GM12878 (cell line): ENCODE measurements around the gene TSPAN2. TPM values are rescaled to one million over a fixed set of nuclear protein-coding genes. Genes with fewer than 3 reads are reported as not detected.

Experiments
- ATAC-seq: fragments of 200-7000 bp; cut with Tn5 transposase; 3 replicates; pipeline ENCODE4 v1.9.1; 2020; ENCODE audit warnings: mild to moderate bottlenecking, moderate library complexity
- BruUV-seq: library from RNA; stranded (reverse); fragments of 400-500 nt; replicated peaks from 2 replicates; lab custom pipeline; 2021; lab: Mats Ljungman, UMichigan
- CTCF ChIA-PET: fragments of 300-600 bp; sonication (Branson Sonifier 250); formaldehyde crosslinking; extraction: SDS; loops from one replicate; lab custom pipeline; 2021; ENCODE audit warnings: inconsistent platforms; lab: Yijun Ruan, JAX
- POLR2A ChIA-PET: fragments of 350-600 bp; formaldehyde crosslinking; extraction: SDS; loops from one replicate; lab custom pipeline; 2021; ENCODE audit warnings: inconsistent platforms; lab: Charles Lee
- RAD21 ChIA-PET: fragments of 300-600 bp; sonication (Branson Sonifier 250); formaldehyde crosslinking; loops from one replicate; lab custom pipeline; 2023; ENCODE audit warnings: antibody characterized with exemption; ENCODE audit not compliant: unreplicated experiment; lab: Charles Lee
- SMC1A ChIA-PET: fragments of 300-600 bp; sonication (Branson Sonifier 250); formaldehyde crosslinking; loops from one replicate; lab custom pipeline; 2023; ENCODE audit not compliant: unreplicated experiment, uncharacterized antibody; lab: Charles Lee
- DNase-seq: peaks from one replicate; pipeline ENCODE4 v3.0.0-alpha.2; 2011; ENCODE audit warnings: low read depth, low spot score
- FAIRE-seq: peaks from 3 replicates; lab custom pipeline; 2011; peaks lifted over from hg19 to GRCh38; lab: Jason Lieb, UNC
- H2AFZ ChIP-seq: 2 replicates; pipeline ENCODE4 v1.6.0; 2011; ENCODE audit warnings: low read depth, low read length, control low read depth; ENCODE audit not compliant: control insufficient read depth
- H3K27ac ChIP-seq: 2 replicates; pipeline ENCODE4 v1.5.1; 2011; ENCODE audit warnings: control low read depth; ENCODE audit not compliant: control insufficient read depth, insufficient read depth
- H3K27me3 ChIP-seq, 2 experiments: replicated peaks in 1 of 2; 2 replicates each; pipeline versions ENCODE4 v1.6.0 to v1.6.1; 2011; ENCODE audit warnings: low read length in 1 of 2; ENCODE audit not compliant: control insufficient read depth in 2 of 2, insufficient read depth in 2 of 2
- H3K36me3 ChIP-seq, 2 experiments: 2 replicates each; pipeline ENCODE4 v1.5.1; 2011; ENCODE audit warnings: low read length in 1 of 2; ENCODE audit not compliant: control insufficient read depth in 2 of 2, insufficient read depth in 2 of 2
- H3K4me1 ChIP-seq: 2 replicates; pipeline ENCODE4 v1.6.1; 2011; ENCODE audit warnings: mild to moderate bottlenecking, low read length, moderate library complexity, mixed read lengths; ENCODE audit not compliant: control insufficient read depth, insufficient read depth
- H3K4me2 ChIP-seq: 2 replicates; pipeline ENCODE4 v1.6.0; 2011; ENCODE audit warnings: control low read depth; ENCODE audit not compliant: control insufficient read depth, insufficient read depth
- H3K4me3 ChIP-seq: fragments of 200-600 bp; sonication (generic); 2 replicates; pipeline ENCODE4 v1.5.1; 2016
- H3K79me2 ChIP-seq: 2 replicates; pipeline ENCODE4 v1.6.0; 2011; ENCODE audit warnings: low read length; ENCODE audit not compliant: control insufficient read depth, insufficient read depth
- H3K9ac ChIP-seq: 2 replicates; pipeline ENCODE4 v1.8.0; 2011; ENCODE audit warnings: low read length, control low read depth, mixed read lengths; ENCODE audit not compliant: control insufficient read depth, insufficient read depth
- H3K9me3 ChIP-seq: replicated peaks from 3 replicates; pipeline ENCODE4 v1.5.1; 2011; ENCODE audit warnings: mild to moderate bottlenecking, low read length; ENCODE audit not compliant: control insufficient read depth, insufficient read depth
- H4K20me1 ChIP-seq: 2 replicates; pipeline ENCODE4 v1.6.0; 2011; ENCODE audit not compliant: control insufficient read depth, insufficient read depth
- BMI1 ChIP-seq: fragments of 450-650 bp; IDR thresholded peaks from 2 replicates; pipeline ENCODE4 v1.6.1; 2016; ENCODE audit warnings: mild to moderate bottlenecking, moderate library complexity, borderline replicate concordance
- CBFB ChIP-seq: IDR thresholded peaks from 2 replicates; pipeline ENCODE4 v1.6.1; 2016; ENCODE audit warnings: antibody characterized with exemption, low read depth
- CEBPB ChIP-seq, 2 experiments: fragments of 150-350 bp in 1 of 2; IDR thresholded peaks; 2 replicates each; pipeline ENCODE4 v1.6.1; 2012 to 2014; ENCODE audit warnings: low read depth in 2 of 2, low read length in 2 of 2, borderline replicate concordance in 1 of 2, inconsistent platforms in 1 of 2
- DPF2 ChIP-seq: fragments of 450-650 bp; IDR thresholded peaks from 2 replicates; pipeline ENCODE4 v1.6.1; 2017; ENCODE audit warnings: mild to moderate bottlenecking
- KDM1A ChIP-seq: fragments of 200-600 bp; sonication (generic); IDR thresholded peaks from 2 replicates; pipeline ENCODE4 v1.6.1; 2016; ENCODE audit warnings: borderline replicate concordance
- MEF2B ChIP-seq: fragments of 450-650 bp; IDR thresholded peaks from 2 replicates; pipeline ENCODE4 v1.6.1; 2018; ENCODE audit warnings: mild to moderate bottlenecking, moderate library complexity; ENCODE audit not compliant: partially characterized antibody, poor library complexity, severe bottlenecking
- NFIC ChIP-seq: IDR thresholded peaks from 2 replicates; pipeline ENCODE4 v1.6.1; 2012; ENCODE audit warnings: low read depth, mild to moderate bottlenecking, inconsistent platforms, low read length, moderate library complexity
- PBX3 ChIP-seq: IDR thresholded peaks from 2 replicates; pipeline ENCODE4 v1.6.1; 2011; ENCODE audit warnings: mild to moderate bottlenecking, low read depth, low read length, moderate library complexity; ENCODE audit not compliant: insufficient replicate concordance
- RB1 ChIP-seq: fragments of 450-650 bp; formaldehyde crosslinking; IDR thresholded peaks from 2 replicates; pipeline ENCODE4 v1.6.1; 2017; ENCODE audit warnings: mild to moderate bottlenecking, borderline replicate concordance
- RFX5 ChIP-seq: IDR thresholded peaks from 2 replicates; pipeline ENCODE4 v1.6.1; 2011; ENCODE audit warnings: low read depth, low read length, improper control_type of control experiment
- SIX5 ChIP-seq: IDR thresholded peaks from 2 replicates; pipeline ENCODE4 v1.6.1; 2011; ENCODE audit warnings: mild to moderate bottlenecking, low read depth, low read length, moderate library complexity; ENCODE audit not compliant: severe bottlenecking
- TCF3 ChIP-seq: IDR thresholded peaks from 2 replicates; pipeline ENCODE4 v1.6.1; 2012; ENCODE audit warnings: low read depth, mild to moderate bottlenecking, low read length, borderline replicate concordance; ENCODE audit not compliant: insufficient read depth
- ZNF207 ChIP-seq: fragments of 450-650 bp; IDR thresholded peaks from 2 replicates; pipeline ENCODE4 v1.6.1; 2014; ENCODE audit warnings: antibody characterized with exemption, mild to moderate bottlenecking, borderline replicate concordance
- ZNF274 ChIP-seq: IDR thresholded peaks from one replicate; pipeline ENCODE4 v1.8.0; 2011; ENCODE audit not compliant: insufficient read length, insufficient read depth
- ZNF687 ChIP-seq: fragments of 450-650 bp; IDR thresholded peaks from 2 replicates; pipeline ENCODE4 v1.6.1; 2017; ENCODE audit warnings: mild to moderate bottlenecking, moderate library complexity
- WGBS: methylation state at CpG from one replicate; pipeline ENCODE4 v1.1.6; 2016; ENCODE audit warnings: low lambda C conversion rate; ENCODE audit not compliant: insufficient replicate concordance, insufficient coverage; ENCODE audit errors: missing lambda C conversion rate; 5-methylcytosine and 5-hydroxymethylcytosine counted together
- in situ Hi-C: fragments of 300-500 bp; cut with MboI; formaldehyde crosslinking; loops from 9 replicates; pipeline ENCODE4 v1.14.3; 2018; ENCODE audit warnings: mixed read lengths
- intact Hi-C: fragments of 100-400 bp; cut with micrococcal nuclease; formaldehyde crosslinking; loops from one replicate; pipeline ENCODE4 v1.14.2; 2022; ENCODE audit not compliant: unreplicated experiment
- polyA plus RNA-seq, 11 experiments: library from polyadenylated mRNA; depleted of rRNA in 4 of 11; unstranded in 6 of 11; stranded (reverse) in 5 of 11; fragments of >200 nt; fragmentation: Nextera tagmentation in 4 of 11; fragmentation: Illumina TruSeq in 1 of 11; extraction: Ambion mirVana in 4 of 11; extraction: Trizol in 1 of 11; gene quantifications; 1 replicate in 1 of 11; 2 replicates in 10 of 11; pipeline versions ENCODE4 v1.2.1 to v1.2.3, GENCODE V29; 2011 to 2016; ENCODE audit warnings: inconsistent platforms in 2 of 11, missing spikeins in 2 of 11, low read depth in 1 of 11
- total RNA-seq, 4 experiments: library from RNA; depleted of rRNA in 3 of 4; stranded (reverse); fragments of >200 nt in 3 of 4; fragmentation: Illumina TruSeq in 1 of 4; extraction: Trizol in 1 of 4; gene quantifications; 2 replicates each; pipeline versions ENCODE4 v1.2.1 to v1.2.3, GENCODE V29; 2013 to 2021
- TF ChIP-seq, protein P1 (sequence below): fragments of 450-650 bp; formaldehyde crosslinking; IDR thresholded peaks from 2 replicates; pipeline ENCODE4 v1.4.0; 2022; ENCODE audit warnings: mild to moderate bottlenecking, moderate library complexity
- TF ChIP-seq, protein P2 (sequence below): IDR thresholded peaks from 2 replicates; pipeline ENCODE4 v1.6.1; 2012; ENCODE audit warnings: low read depth, low read length, improper control_type of control experiment

The TSPAN2 gene
- total and polyA plus RNA-seq, 10 of the 15 experiments (the other 5 are each of a cell fraction or from before 2014, with no cell fraction given), result under 0.01 to 0.73 TPM; not detected in 8

- WGBS, result 0% methylated on average over 1 of the region's 1 CpG
- Histone ChIP-seq H3K27ac (no peak overlapping the region), H3K4me3 (no peak overlapping the region), H3K9ac (no peak overlapping the region), H3K36me3 (no peaks in the 10 kb centered on the region), H3K79me2 (no peaks in the 10 kb centered on the region), H3K27me3 (no peaks in the 10 kb centered on the region), H2AFZ (no peak overlapping the region), H4K20me1 (no peaks in the 10 kb centered on the region), H3K4me2 (no peak overlapping the region), H3K9me3 (no peaks in the 10 kb centered on the region), H3K4me1 (no peaks in the 10 kb centered on the region)
- ChIA-PET CTCF (interaction anchor here (0.6 kb wide), 1 partner anchor 1625 kb away, joined by 3 read pairs; no protein-coding TSS in a partner anchor), SMC1A (no interaction called here), POLR2A (no interaction called here), RAD21 (no interaction called here)
- BruUV-seq, result no TSS peak
- intact Hi-C loops, result no loop called here
- DNase-seq, result no peak
- FAIRE-seq, result no peak
- in situ Hi-C loops, result no loop called here
- no peak for ATAC-seq
- TF ChIP-seq CEBPB (IDR thresholded peaks at IDR 0.05; ENCODE audit: borderline replicate concordance in 1 of 2, low read depth in 2 of 2, low read length in 2 of 2), result no peak
- TF ChIP-seq, protein P1, sequence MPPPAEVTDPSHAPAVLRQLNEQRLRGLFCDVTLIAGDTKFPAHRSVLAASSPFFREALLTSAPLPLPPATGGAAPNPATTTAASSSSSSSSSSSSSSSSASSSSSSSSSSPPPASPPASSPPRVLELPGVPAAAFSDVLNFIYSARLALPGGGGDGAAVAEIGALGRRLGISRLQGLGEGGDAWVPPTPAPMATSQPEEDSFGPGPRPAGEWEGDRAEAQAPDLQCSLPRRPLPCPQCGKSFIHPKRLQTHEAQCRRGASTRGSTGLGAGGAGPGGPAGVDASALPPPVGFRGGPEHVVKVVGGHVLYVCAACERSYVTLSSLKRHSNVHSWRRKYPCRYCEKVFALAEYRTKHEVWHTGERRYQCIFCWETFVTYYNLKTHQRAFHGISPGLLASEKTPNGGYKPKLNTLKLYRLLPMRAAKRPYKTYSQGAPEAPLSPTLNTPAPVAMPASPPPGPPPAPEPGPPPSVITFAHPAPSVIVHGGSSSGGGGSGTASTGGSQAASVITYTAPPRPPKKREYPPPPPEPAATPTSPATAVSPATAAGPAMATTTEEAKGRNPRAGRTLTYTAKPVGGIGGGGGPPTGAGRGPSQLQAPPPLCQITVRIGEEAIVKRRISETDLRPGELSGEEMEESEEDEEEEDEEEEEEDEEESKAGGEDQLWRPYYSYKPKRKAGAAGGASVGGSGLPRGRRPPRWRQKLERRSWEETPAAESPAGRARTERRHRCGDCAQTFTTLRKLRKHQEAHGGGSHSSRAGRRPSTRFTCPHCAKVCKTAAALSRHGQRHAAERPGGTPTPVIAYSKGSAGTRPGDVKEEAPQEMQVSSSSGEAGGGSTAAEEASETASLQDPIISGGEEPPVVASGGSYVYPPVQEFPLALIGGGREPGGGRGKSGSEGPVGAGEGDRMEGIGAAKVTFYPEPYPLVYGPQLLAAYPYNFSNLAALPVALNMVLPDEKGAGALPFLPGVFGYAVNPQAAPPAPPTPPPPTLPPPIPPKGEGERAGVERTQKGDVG (CRISPR knock-in tag), result no peak
- TF ChIP-seq RFX5, result no peak
- TF ChIP-seq, protein P2, sequence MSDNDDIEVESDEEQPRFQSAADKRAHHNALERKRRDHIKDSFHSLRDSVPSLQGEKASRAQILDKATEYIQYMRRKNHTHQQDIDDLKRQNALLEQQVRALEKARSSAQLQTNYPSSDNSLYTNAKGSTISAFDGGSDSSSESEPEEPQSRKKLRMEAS, result no peak
- no peak for TF ChIP-seq RB1
- no peak for TF ChIP-seq TCF3
- TF ChIP-seq DPF2, result no peak
- no peak for TF ChIP-seq CBFB
- no peak for TF ChIP-seq KDM1A
- TF ChIP-seq ZNF274, result no peak
- TF ChIP-seq MEF2B, result no peak
- no peak for TF ChIP-seq ZNF207
- TF ChIP-seq SIX5, result no peak
- TF ChIP-seq BMI1, result no peak
- no peak for TF ChIP-seq NFIC
- TF ChIP-seq PBX3, result no peak
- no peak for TF ChIP-seq ZNF687
Measured at GRCh38 chr1:115021145-115021544, 68.2 kb downstream of the TSPAN2 start.
